T-helper 22 cell (primary cell): Measurements from ENCODE around the gene KIF22.

Experiments used
- DNase-seq: peaks from one replicate; pipeline ENCODE4 v3.0.0-alpha.2; 2020; ENCODE audit warnings: low read depth

Gene KIF22

DNA sequence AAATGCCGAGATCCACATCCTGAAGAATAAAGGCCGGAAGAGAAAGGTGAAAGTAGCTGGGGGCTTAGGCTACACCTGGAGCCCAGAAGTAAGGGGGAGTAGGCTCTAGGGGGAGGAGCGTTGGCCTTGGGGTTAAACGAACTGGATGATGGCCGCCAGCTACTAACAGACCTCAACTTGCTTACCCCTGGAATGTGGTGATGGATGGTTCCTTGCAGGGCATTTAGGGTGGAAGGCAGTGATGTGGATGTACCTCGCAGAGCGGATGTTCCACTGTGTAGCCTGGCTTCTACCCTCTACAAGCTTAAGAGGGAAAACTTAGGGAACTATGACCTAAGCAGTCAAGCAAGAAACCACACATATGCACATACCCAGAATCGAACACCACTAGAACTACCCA is 13.5 kb downstream of the KIF22 start:
- no peak for DNase-seq

DNA sequence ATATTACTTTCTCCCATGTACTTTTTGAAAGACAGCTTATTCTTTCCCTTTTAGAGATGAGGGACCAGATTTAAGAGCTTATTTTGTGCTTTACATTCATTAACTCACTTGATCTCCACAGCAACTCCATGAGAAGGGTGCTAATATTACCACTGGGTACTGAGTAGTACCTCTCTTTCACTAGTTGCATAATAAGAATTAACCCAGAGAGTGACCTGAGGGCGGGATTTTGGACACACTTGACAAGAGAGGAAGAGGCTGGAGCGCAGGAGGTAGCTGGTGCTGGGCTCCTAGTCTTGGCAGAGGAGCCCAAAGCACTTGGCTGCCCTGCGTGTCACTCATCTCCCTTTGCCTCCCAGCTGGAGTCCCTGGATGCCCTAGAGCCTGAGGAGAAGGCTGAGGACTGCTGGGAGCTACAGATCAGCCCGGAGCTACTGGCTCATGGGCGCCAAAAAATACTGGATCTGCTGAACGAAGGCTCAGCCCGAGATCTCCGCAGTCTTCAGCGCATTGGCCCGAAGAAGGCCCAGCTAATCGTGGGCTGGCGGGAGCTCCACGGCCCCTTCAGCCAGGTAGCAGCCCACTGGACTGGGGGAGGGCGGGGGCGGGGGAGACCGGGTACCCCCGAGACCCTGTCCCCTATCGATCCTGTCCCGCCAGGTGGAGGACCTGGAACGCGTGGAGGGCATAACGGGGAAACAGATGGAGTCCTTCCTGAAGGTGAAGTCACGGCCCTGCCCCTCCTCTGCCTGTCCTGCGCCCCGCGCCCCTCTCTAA is 14.1 kb downstream of the KIF22 start:
- no peak for DNase-seq

DNA sequence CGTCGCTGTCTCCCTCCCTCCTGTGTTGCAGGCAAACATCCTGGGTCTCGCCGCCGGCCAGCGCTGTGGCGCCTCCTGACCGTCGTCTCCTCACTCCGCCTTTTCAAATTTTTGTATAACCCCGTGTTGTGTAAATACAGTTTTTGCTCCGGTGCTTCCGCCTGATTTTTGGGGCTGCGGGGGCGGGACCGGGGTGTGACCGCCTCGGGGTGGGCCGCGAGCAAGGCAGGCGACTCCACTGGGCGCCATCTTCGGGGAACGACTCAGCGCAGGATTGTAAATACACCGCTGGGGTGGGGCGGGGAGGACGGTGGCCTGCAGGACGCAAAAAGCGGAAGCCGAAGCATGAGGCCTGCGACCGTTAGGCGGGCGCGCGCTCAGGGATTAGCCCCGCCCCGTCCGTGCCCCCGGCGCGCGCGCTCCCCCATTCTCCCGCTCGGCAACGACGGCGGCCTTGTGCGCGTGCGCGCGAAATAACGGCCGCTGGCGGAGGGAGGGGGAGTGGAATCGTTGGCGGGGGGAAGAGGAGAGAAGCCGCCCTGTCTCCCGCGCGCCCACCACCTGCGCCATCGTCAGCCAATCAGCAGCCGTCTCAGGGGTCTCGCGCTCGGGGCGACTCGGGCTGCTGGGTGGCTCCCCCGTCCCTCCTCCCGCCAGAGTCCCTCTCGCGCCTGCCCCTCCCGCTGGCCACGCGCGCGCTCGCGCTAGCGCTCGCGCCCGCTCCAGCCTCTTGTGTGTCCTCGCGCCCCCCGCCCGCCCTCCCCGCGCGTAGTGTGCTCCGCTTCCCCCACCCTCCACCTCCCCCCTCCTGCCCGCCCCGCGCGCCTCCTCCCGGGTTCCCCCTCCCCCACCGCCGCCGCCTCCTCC is 14.9 kb downstream of the KIF22 start:
- DNase-seq: peak; percentile 97

DNA sequence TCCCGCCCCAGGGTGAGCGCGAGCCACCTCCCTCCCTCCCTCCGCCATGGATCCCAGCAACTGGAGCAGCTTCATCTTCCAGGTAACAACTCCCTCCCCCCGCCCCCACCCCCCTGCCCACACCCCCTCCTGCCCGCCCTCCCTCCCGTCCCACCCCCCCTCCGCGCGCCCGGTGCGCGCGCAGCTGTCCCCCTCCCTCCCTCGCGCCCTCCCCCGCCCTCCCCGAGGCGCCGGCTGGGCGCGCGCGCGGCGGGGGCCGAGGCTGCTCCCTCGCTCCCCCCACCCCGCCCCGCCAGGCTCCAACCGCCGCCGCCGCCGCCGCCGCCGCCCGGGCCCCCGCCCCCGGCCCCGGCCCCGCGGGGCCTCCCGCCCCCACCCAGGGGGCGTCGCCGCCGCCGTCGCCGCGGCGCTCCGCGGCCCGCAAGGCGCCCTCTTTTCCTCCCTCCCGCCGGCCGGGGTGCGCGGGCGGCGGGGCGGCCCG is 15.6 kb downstream of the KIF22 start, which contains the start of gene MAZ:
TSS of gene MAZ (plus strand) at position 431 of the 481 bp plus-strand sequence. CDS start 173 bp downstream, outside the sequence.
- DNase-seq: no peak

DNA sequence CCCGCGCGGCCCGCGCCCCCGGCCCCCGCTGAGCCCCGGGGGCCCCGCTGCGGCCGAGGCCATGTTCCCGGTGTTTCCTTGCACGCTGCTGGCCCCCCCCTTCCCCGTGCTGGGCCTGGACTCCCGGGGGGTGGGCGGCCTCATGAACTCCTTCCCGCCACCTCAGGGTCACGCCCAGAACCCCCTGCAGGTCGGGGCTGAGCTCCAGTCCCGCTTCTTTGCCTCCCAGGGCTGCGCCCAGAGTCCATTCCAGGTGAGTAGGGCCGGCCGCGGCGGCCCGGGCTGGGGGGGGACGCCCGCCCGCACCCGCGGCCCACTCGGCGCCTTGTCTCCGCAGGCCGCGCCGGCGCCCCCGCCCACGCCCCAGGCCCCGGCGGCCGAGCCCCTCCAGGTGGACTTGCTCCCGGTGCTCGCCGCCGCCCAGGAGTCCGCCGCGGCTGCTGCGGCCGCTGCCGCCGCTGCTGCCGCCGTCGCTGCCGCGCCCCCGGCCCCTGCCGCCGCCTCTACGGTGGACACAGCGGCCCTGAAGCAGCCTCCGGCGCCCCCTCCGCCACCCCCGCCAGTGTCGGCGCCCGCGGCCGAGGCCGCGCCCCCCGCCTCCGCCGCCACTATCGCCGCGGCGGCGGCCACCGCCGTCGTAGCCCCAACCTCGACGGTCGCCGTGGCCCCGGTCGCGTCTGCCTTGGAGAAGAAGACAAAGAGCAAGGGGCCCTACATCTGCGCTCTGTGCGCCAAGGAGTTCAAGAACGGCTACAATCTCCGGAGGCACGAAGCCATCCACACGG is 16.3 kb downstream of the KIF22 start:
- DNase-seq: peak; percentile 37

DNA sequence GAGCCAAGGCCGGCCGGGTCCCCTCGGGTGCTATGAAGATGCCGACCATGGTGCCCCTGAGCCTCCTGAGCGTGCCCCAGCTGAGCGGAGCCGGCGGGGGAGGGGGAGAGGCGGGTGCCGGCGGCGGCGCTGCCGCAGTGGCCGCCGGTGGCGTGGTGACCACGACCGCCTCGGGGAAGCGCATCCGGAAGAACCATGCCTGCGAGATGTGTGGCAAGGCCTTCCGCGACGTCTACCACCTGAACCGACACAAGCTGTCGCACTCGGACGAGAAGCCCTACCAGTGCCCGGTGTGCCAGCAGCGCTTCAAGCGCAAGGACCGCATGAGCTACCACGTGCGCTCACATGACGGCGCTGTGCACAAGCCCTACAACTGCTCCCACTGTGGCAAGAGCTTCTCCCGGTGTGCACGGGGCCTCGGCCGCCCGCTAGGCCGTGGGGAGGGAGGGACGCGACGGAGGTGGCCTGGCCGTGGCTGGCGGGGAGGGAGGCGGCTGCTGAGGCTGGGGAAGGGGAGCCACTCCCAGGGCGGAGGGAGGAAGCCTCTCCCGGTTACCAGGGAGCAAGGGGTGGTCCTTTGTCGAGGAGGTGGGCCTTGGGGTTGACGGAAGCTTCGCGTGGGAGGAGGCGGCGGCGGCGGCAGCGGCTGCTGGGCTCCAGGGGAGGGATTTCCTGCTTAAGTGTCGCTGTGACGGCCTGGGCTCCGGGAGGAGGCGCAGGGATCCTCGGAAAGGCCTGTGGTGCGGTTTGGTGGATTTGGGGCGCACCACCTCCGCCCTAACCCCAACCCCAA is 17.1 kb downstream of the KIF22 start:
- peak; percentile 89 for DNase-seq

DNA sequence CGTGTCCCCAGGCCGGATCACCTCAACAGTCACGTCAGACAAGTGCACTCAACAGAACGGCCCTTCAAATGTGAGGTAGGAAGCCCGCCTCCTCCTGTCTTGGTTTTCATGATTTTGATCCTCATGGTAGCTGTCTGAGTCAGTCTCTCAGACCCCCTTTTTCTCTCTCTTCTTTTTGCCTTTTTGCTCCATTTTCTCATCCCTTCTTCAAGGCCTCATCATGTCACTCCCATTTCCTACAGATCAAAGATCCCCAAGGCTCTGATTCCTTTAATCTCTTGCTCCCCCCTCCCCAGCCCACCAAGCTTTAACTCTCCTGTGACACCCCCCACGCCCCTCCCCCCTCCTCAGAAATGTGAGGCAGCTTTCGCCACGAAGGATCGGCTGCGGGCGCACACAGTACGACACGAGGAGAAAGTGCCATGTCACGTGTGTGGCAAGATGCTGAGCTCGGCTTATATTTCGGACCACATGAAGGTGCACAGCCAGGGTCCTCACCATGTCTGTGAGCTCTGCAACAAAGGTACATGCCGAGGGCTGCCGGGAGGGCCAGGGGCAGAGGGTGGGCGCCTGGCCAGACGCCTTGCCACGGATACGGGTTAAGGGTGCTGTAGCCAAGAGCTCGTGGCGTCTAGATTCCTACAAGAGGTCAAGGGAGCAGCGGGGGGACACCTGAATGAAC is 17.8 kb downstream of the KIF22 start:
- no peak for DNase-seq

DNA sequence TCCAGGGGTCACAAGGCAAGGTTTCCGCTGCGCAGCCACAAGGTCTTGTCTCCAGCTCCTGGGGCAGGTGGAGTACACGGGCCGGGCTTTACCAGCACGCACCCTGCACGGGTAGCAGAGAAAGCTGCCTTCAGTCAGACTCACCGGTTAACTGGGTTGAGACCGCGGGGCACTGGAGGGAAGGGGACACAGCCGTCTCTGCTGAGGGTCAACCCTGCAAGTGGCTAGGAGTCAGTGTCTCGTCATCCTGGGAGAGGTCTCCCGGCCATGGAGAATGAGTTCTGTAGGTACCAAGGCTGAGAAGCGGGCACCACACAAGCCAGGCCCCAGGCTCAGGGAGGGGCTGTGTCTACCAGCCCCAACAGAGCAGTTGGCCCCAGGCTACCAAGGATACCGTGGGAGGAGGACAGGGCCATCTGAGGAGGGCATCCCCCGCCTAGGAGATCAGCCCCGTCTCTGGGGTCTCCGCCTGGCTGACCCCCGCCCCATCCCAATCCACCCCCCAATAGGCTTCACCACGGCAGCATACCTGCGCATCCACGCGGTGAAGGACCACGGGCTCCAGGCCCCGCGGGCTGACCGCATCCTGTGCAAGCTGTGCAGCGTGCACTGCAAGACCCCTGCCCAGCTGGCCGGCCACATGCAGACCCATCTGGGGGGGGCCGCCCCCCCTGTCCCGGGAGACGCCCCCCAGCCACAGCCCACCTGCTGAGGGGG is 18.6 kb downstream of the KIF22 start:
- DNase-seq: no peak

DNA sequence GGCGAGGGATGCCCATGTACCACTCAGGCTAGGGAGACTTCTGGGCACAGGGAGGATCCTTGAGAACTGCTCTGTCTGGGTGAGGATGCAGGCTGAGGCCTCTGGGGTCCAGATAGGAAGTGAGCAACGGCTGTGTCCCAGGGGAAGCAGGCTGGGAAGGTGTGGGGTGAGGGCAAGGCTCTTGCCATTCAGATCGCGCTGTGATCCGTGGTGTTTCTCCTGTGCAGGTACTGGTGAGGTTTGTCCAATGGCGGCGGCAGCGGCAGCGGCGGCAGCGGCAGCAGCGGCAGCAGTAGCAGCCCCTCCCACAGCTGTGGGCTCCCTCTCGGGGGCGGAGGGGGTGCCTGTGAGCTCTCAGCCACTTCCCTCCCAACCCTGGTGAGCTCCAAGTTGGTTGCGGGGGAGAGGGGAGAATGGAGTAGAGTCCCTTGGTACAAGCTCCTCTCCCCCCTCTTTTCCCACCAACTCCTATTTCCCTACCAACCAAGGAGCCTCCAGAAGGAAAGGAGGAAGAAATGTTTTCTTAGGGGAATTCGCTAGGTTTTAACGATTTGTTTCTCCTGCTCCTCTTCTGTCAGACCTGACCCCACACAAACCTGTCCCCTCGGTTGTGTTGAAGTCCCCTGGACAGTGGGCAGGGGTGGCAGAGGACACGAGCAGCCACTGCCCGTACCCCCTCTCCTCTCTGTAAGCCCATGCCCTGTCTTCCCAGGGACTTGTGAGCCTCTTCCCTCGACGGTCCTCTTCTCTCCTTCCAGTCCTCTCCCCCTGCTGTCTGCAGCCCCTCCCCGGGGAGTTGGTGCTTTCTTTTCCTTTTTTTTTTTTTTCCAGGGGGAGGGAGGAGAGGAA is 19.5 kb downstream of the KIF22 start:
- peak; percentile 37 for DNase-seq

DNA sequence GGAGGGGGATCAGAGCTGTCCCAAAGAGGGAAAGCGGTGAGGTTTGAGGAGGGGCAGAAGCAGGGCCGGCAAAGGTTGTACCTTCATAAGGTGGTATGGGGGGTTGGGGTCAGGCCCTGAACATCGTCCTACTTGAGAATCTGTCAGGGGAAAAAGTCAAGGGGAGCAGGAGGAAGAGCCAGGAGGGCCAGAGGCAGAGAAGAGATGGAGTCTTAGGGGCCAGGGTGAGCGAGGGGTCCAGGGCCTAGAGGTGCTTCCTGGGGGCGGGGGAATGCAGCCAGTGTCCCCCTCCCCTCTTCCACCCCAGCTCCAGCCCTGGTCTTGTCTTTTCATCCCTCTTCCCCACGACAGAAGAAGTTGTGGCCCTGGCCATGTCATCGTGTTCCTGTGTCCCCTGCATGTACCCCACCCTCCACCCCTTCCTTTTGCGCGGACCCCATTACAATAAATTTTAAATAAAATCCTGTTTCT is 20.2 kb downstream of the KIF22 start:
- DNase-seq: no peak

DNA sequence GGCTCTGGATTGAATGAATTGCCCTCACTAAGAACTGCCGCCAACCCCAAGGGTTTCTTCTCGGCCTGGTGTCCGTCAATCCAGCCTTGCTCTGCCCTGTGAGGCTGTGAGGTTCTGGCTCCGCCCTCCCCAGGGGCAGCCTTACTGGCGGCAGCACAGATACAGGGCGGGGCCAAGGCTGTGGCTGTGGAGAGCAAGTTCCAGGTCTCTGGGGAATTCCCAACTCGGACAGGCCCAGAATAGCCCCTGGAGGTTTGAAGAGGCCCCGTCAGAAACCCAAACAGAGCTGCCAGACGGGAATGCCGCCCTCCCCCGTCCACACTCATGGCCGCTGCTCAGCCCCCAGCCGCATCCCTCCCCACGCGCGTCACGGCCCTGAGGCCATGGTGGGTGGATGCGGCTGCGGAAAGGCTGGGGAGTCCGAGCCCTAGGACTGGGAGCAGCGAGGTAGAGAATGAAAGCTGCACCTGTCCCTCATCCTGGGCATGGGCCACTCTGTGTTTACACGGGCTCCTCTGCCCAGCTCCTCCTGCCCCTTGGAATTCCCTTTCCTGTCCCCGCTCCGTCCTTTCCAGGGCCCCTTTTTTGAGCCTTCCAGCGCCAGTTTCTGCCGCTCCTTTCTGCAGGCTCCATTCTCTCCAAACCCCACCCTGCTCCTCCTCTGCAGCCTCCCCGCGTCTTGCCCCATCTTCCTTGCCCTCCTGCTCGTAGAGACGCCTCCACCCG is 20.8 kb downstream of the KIF22 start:
- peak; percentile 66 for DNase-seq

DNA sequence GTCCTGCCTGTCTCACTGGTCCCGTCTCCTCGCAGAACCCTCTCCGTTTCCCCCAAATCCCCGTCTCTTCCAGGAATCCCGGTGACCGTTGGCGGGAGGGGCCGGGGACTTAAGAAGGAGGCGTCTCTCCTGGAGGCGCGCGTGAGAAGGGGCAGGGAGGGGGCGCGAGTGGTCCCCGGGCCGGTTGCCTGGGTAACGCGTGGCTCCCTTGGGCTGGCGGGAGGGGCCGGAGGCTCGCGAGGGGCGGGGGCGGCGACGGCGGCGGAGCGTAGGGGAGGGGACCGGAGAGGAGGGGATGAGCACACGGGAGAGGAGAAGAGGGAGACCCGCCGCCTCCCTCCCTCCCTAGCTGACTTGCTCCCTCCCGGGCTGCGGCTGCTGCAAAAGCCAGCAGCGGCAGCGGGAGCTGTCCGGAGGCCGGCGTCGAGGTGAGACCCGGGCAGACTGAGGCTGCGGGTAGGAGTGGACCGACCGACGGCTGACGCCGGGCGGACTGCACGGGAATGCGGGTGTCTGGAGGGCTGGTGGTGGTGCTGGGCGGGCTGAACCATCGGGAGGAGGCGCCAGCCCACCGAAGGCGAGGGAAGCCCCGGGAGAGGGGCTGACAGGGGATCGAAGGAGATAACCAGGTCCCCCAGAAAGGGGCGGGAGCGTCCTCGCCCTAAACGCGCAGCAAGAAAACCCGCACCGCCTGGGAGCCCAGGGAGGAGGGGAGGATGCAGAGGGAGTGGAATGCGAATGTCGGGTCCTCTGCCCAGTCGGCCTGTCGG is 21.5 kb downstream of the KIF22 start, which contains the start of gene PRRT2:
TSS of gene PRRT2 (plus strand) at position 298 of the 770 bp plus-strand sequence. CDS start 862 bp downstream, outside the sequence.
- DNase-seq: peak; percentile 44

DNA sequence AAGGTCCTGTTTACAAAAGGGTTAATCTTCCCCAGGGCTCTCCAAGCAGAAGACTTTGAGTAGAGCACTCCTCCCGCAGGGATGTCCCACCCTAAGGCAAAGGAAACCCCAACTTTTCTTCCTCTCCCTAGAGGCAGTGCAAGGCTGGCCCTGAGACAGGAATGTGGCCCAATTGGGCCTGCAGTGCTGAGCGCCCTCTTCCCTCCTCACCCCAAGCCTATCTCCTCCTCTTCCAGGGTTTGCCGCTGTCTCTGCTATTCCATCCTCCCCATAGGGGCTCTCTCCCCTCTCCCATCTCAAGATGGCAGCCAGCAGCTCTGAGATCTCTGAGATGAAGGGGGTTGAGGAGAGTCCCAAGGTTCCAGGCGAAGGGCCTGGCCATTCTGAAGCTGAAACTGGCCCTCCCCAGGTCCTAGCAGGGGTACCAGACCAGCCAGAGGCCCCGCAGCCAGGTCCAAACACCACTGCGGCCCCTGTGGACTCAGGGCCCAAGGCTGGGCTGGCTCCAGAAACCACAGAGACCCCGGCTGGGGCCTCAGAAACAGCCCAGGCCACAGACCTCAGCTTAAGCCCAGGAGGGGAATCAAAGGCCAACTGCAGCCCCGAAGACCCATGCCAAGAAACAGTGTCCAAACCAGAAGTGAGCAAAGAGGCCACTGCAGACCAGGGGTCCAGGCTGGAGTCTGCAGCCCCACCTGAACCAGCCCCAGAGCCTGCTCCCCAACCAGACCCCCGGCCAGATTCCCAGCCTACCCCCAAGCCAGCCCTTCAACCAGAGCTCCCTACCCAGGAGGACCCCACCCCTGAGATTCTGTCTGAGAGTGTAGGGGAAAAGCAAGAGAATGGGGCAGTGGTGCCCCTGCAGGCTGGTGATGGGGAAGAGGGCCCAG is 22.4 kb downstream of the KIF22 start:
- DNase-seq: no peak

DNA sequence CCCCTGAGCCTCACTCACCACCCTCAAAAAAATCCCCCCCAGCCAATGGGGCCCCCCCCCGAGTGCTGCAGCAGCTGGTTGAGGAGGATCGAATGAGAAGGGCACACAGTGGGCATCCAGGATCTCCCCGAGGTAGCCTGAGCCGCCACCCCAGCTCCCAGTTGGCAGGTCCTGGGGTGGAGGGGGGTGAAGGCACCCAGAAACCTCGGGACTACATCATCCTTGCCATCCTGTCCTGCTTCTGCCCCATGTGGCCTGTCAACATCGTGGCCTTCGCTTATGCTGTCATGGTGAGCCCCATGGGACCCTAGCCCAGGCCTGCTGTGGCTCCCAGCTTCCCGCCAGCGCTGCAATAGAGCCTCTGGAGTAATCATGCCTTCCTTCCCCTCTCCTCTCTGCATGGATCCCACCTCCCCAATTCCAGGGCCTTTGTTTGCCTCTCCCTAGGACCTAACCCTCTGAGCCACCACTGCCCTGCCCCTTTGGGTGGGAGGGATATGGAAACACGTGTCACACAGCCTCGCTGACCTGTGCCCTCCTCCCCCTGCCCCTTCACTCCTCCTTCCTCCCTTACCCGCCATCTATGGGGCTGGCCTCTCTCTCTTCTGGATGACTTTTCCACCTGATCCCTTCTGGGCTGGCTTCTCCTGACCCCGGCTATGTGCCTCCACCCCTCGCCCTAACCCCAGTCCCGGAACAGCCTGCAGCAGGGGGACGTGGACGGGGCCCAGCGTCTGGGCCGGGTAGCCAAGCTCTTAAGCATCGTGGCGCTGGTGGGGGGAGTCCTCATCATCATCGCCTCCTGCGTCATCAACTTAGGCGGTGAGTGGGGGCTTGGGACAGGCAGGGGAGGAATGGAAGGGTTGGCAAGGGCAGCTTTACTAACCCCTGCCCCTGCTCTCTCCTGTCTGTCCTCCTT is 23.4 kb downstream of the KIF22 start:
- DNase-seq: no peak

DNA sequence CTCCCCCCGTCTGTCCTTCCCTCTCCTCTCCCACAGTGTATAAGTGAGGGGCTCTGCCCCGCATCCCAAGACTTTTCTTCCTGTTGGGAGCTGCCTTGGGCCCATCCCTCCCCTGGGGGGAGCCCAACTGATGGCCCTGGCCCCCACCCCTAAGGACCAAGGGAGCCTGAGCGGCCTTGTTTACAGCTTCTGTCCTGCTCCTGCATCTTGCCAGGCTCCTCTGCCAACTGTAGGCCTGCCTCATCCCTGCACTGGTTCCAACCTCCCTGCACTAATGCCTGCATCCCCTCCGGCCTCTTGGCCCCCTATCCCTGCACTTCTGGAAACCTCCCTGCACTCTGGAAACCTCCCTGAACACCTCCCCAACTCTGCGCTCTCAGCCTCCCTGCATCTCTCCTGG is 24.0 kb downstream of the KIF22 start:
- no peak for DNase-seq
